B cell (primary cell): ENCODE results near the gene TAF8. TPM values are rescaled to one million over a fixed set of nuclear protein-coding genes. Genes with fewer than 3 reads are reported as not detected.

ENCODE experiments used
- ATAC-seq: fragments of 200-7000 bp; cut with Tn5 transposase; one replicate; pipeline ENCODE4 v1.10.0; 2021; ENCODE audit warnings: low read depth, mild to moderate bottlenecking, moderate number of reproducible peaks, moderate library complexity
- CTCF ChIA-PET: fragments of 350-600 bp; sonication (Branson Sonifier 250); formaldehyde crosslinking; loops from one replicate; lab custom pipeline; 2021; ENCODE audit warnings: antibody characterized with exemption, inconsistent platforms; lab: Charles Lee
- POLR2A ChIA-PET: fragments of 350-600 bp; sonication (Branson Sonifier 250); formaldehyde crosslinking; loops from one replicate; lab custom pipeline; 2021; ENCODE audit warnings: antibody characterized with exemption; lab: Charles Lee
- DNase-seq: peaks from one replicate; pipeline ENCODE4 v3.0.0; 2013
- H2AFZ ChIP-seq: 2 replicates; pipeline ENCODE4 v1.6.1; 2012; ENCODE audit warnings: mild to moderate bottlenecking, low read depth, low read length; ENCODE audit not compliant: insufficient read depth, poor library complexity, severe bottlenecking
- H3K27ac ChIP-seq, 2 donors: 1 replicate in 1 of 2; 2 replicates in 1 of 2; pipeline ENCODE4 v1.5.1; 2012 to 2013; ENCODE audit warnings: low read length in 2 of 2, mild to moderate bottlenecking in 2 of 2, moderate library complexity in 1 of 2
- H3K27me3 ChIP-seq, 4 experiments: fragments of 200-600 bp in 1 of 4; sonication (generic) in 1 of 4; replicated peaks in 1 of 4; 1 replicate in 2 of 4; 2 replicates in 2 of 4; pipeline versions ENCODE4 v1.6.1 to v1.7.0; 2013 to 2016; ENCODE audit warnings: low read length in 3 of 4, mild to moderate bottlenecking in 2 of 4, mixed read lengths in 1 of 4, moderate library complexity in 1 of 4; ENCODE audit not compliant: insufficient read depth in 4 of 4, control insufficient read depth in 3 of 4; ENCODE audit errors: control extremely low read depth in 1 of 4
- H3K36me3 ChIP-seq, 2 experiments: replicated peaks in 1 of 2; 1 replicate in 1 of 2; 2 replicates in 1 of 2; pipeline versions ENCODE4 v1.6.1 to v1.7.1; 2013; ENCODE audit warnings: low read length in 1 of 2; ENCODE audit not compliant: insufficient read depth in 2 of 2, control insufficient read depth in 1 of 2; ENCODE audit errors: control extremely low read depth in 1 of 2, extremely low read depth in 1 of 2
- H3K4me1 ChIP-seq, 2 donors: fragments of 200-600 bp in 1 of 2; sonication (generic) in 1 of 2; 1 replicate in 1 of 2; 2 replicates in 1 of 2; pipeline versions ENCODE4 v1.5.1 to v1.6.1; 2013 to 2017; ENCODE audit warnings: low read length in 2 of 2; ENCODE audit not compliant: control insufficient read depth in 2 of 2, insufficient read depth in 2 of 2
- H3K4me2 ChIP-seq: replicated peaks from 2 replicates; pipeline ENCODE3; 2012; ENCODE audit warnings: mild to moderate bottlenecking, low read depth, low read length; ENCODE audit not compliant: poor library complexity, severe bottlenecking
- H3K4me3 ChIP-seq, 5 experiments: fragments of 200-600 bp in 1 of 5; sonication (generic) in 1 of 5; 1 replicate in 3 of 5; 2 replicates in 2 of 5; pipeline versions ENCODE4 v1.5.1 to v1.7.0; 2011 to 2016; ENCODE audit warnings: low read length in 4 of 5, mild to moderate bottlenecking in 4 of 5, low read depth in 2 of 5, control low read depth in 1 of 5, moderate library complexity in 1 of 5; ENCODE audit not compliant: insufficient read depth in 1 of 5; ENCODE audit errors: control extremely low read depth in 1 of 5, extremely low read depth in 1 of 5
- H3K79me2 ChIP-seq: fragments of 200-600 bp; sonication (generic); one replicate; pipeline ENCODE4 v1.6.0; 2016; ENCODE audit warnings: low read length; ENCODE audit not compliant: control insufficient read depth, insufficient read depth
- H3K9ac ChIP-seq: fragments of 200-600 bp; sonication (generic); 2 replicates; pipeline ENCODE4 v1.6.1; 2017; ENCODE audit warnings: mild to moderate bottlenecking, low read length, moderate library complexity
- H3K9me3 ChIP-seq, 3 donors: one replicate each; pipeline versions ENCODE4 v1.6.1 to v1.7.1; 2013; ENCODE audit warnings: low read length in 2 of 3; ENCODE audit not compliant: control insufficient read depth in 2 of 3, insufficient read depth in 1 of 3; ENCODE audit errors: control extremely low read depth in 1 of 3
- H4K20me1 ChIP-seq: 2 replicates; pipeline ENCODE4 v1.6.0; 2012; ENCODE audit warnings: mild to moderate bottlenecking, low read length; ENCODE audit not compliant: insufficient read depth, control insufficient read depth, poor library complexity, severe bottlenecking
- H3K27ac Mint-ChIP-seq: one replicate; pipeline ENCODE4 v1.8.0; 2021; ENCODE audit warnings: mixed read lengths
- H3K27me3 Mint-ChIP-seq: one replicate; pipeline ENCODE4 v1.8.0; 2021; ENCODE audit warnings: mixed read lengths
- H3K4me1 Mint-ChIP-seq: one replicate; pipeline ENCODE4 v1.8.0; 2021; ENCODE audit warnings: mixed read lengths
- H3K4me3 Mint-ChIP-seq: one replicate; pipeline ENCODE4 v1.8.0; 2021; ENCODE audit warnings: mixed read lengths
- H3K9me3 Mint-ChIP-seq: one replicate; pipeline ENCODE4 v1.8.0; 2022; ENCODE audit warnings: mixed read lengths; ENCODE audit not compliant: insufficient read depth
- CTCF ChIP-seq: fragments of 200-600 bp; IDR thresholded peaks from one replicate; pipeline ENCODE4 v1.8.0; 2022; ENCODE audit warnings: antibody characterized with exemption, mild to moderate bottlenecking
- EZH2 ChIP-seq: IDR thresholded peaks from 2 replicates; pipeline ENCODE4 v1.6.1; 2012; ENCODE audit warnings: borderline replicate concordance, low read depth, mild to moderate bottlenecking, moderate library complexity, low read length; ENCODE audit not compliant: insufficient read depth, poor library complexity, severe bottlenecking
- WGBS: methylation state at CpG from one replicate; pipeline ENCODE4 v1.1.5; 2013; ENCODE audit warnings: missing lambda C conversion rate; ENCODE audit not compliant: insufficient coverage; 5-methylcytosine and 5-hydroxymethylcytosine counted together
- intact Hi-C: fragments of 100-400 bp; cut with micrococcal nuclease; formaldehyde crosslinking; loops from one replicate; pipeline ENCODE4 v1.10.0; 2022
- polyA plus RNA-seq: library from polyadenylated mRNA; depleted of rRNA; stranded (reverse); fragments of >200 nt; gene quantifications from 2 replicates; pipeline ENCODE4 v1.2.3, GENCODE V29; 2012
- total RNA-seq, 2 donors: library from RNA; stranded (reverse); fragments of 120-200 nt in 1 of 2; gene quantifications; 1 replicate in 1 of 2; 2 replicates in 1 of 2; pipeline versions ENCODE4 v1.2.3 to v1.2.4, GENCODE V29; 2013 to 2022

TAF8 gene
- total and polyA plus RNA-seq, 2 donors (not counting 1 experiment from before 2014, with no cell fraction given): 30.6 to 67.0 TPM

DNA sequence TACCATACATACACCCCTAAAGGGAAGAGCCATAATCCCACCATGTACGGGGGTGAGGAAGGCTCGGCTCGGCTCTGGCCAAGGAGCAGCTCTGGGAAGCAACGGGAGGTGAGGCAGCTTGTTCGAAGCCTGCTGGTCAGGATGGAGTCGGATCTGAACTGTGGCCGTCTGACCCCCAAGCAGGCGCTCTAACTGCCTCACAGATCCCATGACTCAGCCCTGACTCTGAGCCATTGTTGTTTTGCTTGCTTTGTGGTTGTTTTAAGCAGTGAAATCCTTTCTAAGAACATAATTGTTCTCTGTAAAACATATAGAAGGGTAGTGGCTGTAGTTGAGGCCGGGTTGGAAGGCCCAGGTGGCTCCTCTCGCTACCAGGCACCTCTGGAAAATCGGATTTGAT is 81.2 kb downstream of the TAF8 start:
- Mint-ChIP-seq H3K4me1 (peaks cover 3% of the 10 kb centered on the region), H3K9me3 (no peaks in the 10 kb centered on the region), H3K4me3 (no peak overlapping the region), H3K27ac (no peak overlapping the region), H3K27me3 (peaks cover 5% of the 10 kb centered on the region)
- TF ChIP-seq CTCF (no peak), EZH2 (no peak)
- H3K9ac ChIP-seq: no peak overlapping the region
- H3K79me2 ChIP-seq: no peaks in the 10 kb centered on the region
- DNase-seq (no peak), ATAC-seq (no peak)
- 94% methylated on average over 8 of the region's 11 CpGs for WGBS
- POLR2A ChIA-PET: no interaction called here
- H4K20me1 ChIP-seq: no peaks in the 10 kb centered on the region
- H3K36me3 ChIP-seq: no peaks in the 10 kb centered on the region
- peaks cover 3 to 5% of the 10 kb centered on the region in 2 donors for H3K4me1 ChIP-seq
- CTCF ChIA-PET: no interaction called here
- no peaks in the 10 kb centered on the region for H3K9me3 ChIP-seq
- no peak overlapping the region for H2AFZ ChIP-seq
- intact Hi-C loops: no loop called here
- no peak overlapping the region for H3K27ac ChIP-seq
- peaks cover 0 to 4% (median 0%) of the 10 kb centered on the region in 4 experiments for H3K27me3 ChIP-seq
- H3K4me2 ChIP-seq: no peak overlapping the region
- no peak overlapping the region for H3K4me3 ChIP-seq

- peaks cover 5% of the 10 kb centered on the region for H3K27me3 Mint-ChIP-seq
- TF ChIP-seq CTCF (no peak), EZH2 (no peak)
- no peak overlapping the region for H3K27ac Mint-ChIP-seq
- no peaks in the 10 kb centered on the region for H3K9me3 Mint-ChIP-seq
- no peaks in the 10 kb centered on the region for H3K79me2 ChIP-seq
- no peaks in the 10 kb centered on the region for H3K36me3 ChIP-seq
- no peaks in the 10 kb centered on the region for H3K9me3 ChIP-seq
- no peaks in the 10 kb centered on the region for H4K20me1 ChIP-seq
- H3K9ac ChIP-seq: no peak overlapping the region
- no peak overlapping the region for H3K4me3 ChIP-seq
- WGBS: 95% methylated on average over 4 of the region's 4 CpGs
- ChIA-PET POLR2A (no interaction called here), CTCF (no interaction called here)
- ATAC-seq (no peak), DNase-seq (no peak)
- H2AFZ ChIP-seq: no peak overlapping the region
- peaks cover 9 to 11% of the 10 kb centered on the region in 2 donors for H3K4me1 ChIP-seq
- intact Hi-C loops: no loop called here
- no peak overlapping the region for H3K4me2 ChIP-seq
- no peak overlapping the region for H3K4me3 Mint-ChIP-seq
- peaks cover 0 to 4% (median 0%) of the 10 kb centered on the region in 4 experiments for H3K27me3 ChIP-seq
- no peak overlapping the region for H3K27ac ChIP-seq
- H3K4me1 Mint-ChIP-seq: peaks cover 10% of the 10 kb centered on the region
These were observed 83.6 kb downstream of the TAF8 start for GRCh38 chr6:42133926-42134325.
